LNCAP (cell line): ENCODE results near the gene TNFAIP3.

Source experiments
- CTCF ChIP-seq: fragments of 450-650 bp; IDR thresholded peaks from 2 replicates; pipeline ENCODE4 v1.5.1; 2017; ENCODE audit warnings: mild to moderate bottlenecking

TNFAIP3 gene

DNA sequence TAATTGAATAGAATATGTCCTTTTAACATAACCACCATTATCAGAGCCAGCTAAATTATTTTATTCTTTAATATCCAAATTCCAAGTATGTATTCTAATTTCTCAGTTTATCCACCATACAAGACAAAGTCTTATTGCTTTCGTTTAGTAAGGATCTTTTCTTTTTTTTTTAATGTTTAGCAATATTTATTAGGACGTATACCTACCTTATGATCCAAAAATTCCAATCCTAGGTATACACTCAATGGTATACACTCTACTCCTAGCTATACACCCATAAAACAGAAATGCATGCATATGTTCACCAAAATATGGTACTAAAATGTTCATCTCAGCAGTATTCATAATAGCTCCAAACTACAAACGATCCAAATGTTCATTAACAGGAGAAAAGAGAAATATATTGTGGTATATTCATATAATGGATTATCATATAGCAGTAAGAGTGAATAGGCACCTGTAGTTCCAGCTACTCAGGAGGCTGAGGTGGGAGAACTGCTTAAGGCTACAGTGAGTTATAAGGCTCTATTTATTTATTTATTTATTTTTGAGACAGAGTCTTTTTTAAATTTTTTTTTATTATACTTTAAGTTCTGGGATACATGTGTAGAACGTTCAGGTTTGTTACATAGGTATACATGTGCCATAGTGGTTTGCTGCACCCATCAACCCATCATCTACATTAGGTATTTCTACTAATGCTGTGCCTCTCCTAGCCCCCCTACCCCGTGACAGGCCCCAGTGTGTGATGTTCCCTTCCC lies 17.3 kb downstream of the TNFAIP3 start:
- TF ChIP-seq CTCF, result no peak

GRCh38 chr6:137890983-137891537 lies 24.0 kb downstream of the TNFAIP3 start:
- TF ChIP-seq CTCF, result no peak

GRCh38 chr6:137892271-137892708 lies 25.2 kb downstream of the TNFAIP3 start:
- no peak for TF ChIP-seq CTCF

- TF ChIP-seq CTCF, result no peak
These were observed 26.1 kb downstream of the TNFAIP3 start for GRCh38 chr6:137893181-137893580.

DNA sequence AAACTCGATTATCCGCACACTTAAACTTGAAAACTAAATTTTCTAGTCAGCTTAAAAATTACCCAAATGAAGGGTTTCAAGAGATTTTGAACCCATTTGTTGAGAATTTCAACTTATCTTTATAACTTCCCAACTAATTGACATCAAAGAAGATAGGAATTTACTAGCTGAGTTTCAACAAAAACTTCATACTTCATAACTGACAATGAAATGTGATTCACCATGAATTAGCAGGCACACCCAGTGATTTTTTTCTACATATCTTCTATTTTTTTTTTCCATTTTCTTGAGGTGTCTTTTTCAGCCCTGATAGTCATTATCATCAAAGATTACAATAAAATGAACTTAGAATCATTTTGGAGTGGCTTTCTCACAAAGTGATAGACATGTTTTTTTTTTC lies 26.7 kb downstream of the TNFAIP3 start:
- TF ChIP-seq CTCF, result no peak

GRCh38 chr6:137894779-137895385 lies 27.8 kb downstream of the TNFAIP3 start:
- TF ChIP-seq CTCF, result no peak

- TF ChIP-seq CTCF, result no peak
These were observed 29.6 kb downstream of the TNFAIP3 start for GRCh38 chr6:137896647-137897046.
